Measurements from ENCODE around the gene DNAJB11. TPM values are rescaled to one million over a fixed set of nuclear protein-coding genes. Genes with fewer than 3 reads are reported as not detected.
"Not testable (repeated sequence)": the region's sequence is repeated elsewhere in the genome, so short reads cannot be mapped to it uniquely, and the experiment has no call there.

DNAJB11 gene
- total and polyA plus RNA-seq, 10 donors, result 27.5 to 98.2 (median 42.2) TPM

GRCh38 chr3:186567072-186567921, 3.2 kb upstream of the DNAJB11 start, which contains the start of gene TBCCD1:
Gene TBCCD1 (minus strand): TSS chr3:186567339. CDS start chr3:186564329, 3,010 bp downstream.
- H3K4me3 ChIP-seq, result peak within 1 kb of the TSS; percentile 58 to 92 (median 72)
- peaks cover 0 to 22% (median under 1%) of the 10 kb centered on the region in 6 donors for H3K36me3 ChIP-seq
- peak; percentile 99 for DNase-seq
- peak within 1 kb of the TSS; percentile 57 to 94 (median 91) for H3K27ac ChIP-seq
- TF ChIP-seq POLR2AphosphoS5 (IDR thresholded peaks at IDR 0.05) (peak; percentile 95 to 97 (median 96)), POLR2A (IDR thresholded peaks at IDR 0.05) (peak; percentile 16 to 94 (median 36)), CTCF (IDR thresholded peaks at IDR 0.05 in 8 of 11, conservative IDR thresholded peaks at IDR 0.05 in 3 of 11) (peak in 1 of 11 experiments; percentile 17)
- intact Hi-C loops (cut with DNase I; ENCODE audit: low total_unique reads), result no loop called here
- peaks cover 29 to 88% (median 64%) of the 10 kb centered on the region in 6 donors for H3K4me1 ChIP-seq
- 0 to 1% (median 0%) methylated on average over 16 to 66 of the region's 66 CpGs for WGBS, 5 donors
- no peaks in the 10 kb centered on the region for H3K27me3 ChIP-seq (replicated peaks in 1 of 7)
- no peaks in the 10 kb centered on the region for H3K9me3 ChIP-seq

- H3K27me3 ChIP-seq (replicated peaks in 1 of 7); H3K9me3 ChIP-seq; intact Hi-C loops (cut with DNase I; ENCODE audit: low total_unique reads): not testable (repeated sequence)
- peak; percentile 74 for DNase-seq
- H3K36me3 ChIP-seq, result peaks cover 0 to 25% (median 17%) of the 10 kb centered on the region in 6 donors
- peaks cover 24 to 88% (median 58%) of the 10 kb centered on the region in 6 donors for H3K4me1 ChIP-seq
- 86 to 96% (median 92%) methylated on average over 11 of the region's 11 CpGs for WGBS, 5 donors
- H3K27ac ChIP-seq, result peak overlapping the region in 5 of 8 donors; percentile 90 to 97 (median 94)
- peak overlapping the region in 7 of 8 donors; percentile 68 to 92 (median 82) for H3K4me3 ChIP-seq
Measured at GRCh38 chr3:186569361-186569760, 1.2 kb upstream of the DNAJB11 start.

- WGBS, 5 donors, result 5 to 13% (median 7%) methylated on average over 7 of the region's 7 CpGs
- Histone ChIP-seq H3K27ac (peak overlapping the region; percentile 54 to 97 (median 93)), H3K9me3 (no peaks in the 10 kb centered on the region), H3K36me3 (peaks cover 0 to 28% (median 19%) of the 10 kb centered on the region in 6 donors), H3K4me1 (peaks cover 27 to 88% (median 59%) of the 10 kb centered on the region in 6 donors), H3K4me3 (peak overlapping the region; percentile 39 to 92 (median 80)), H3K27me3 (replicated peaks in 1 of 7) (no peaks in the 10 kb centered on the region)
- intact Hi-C loops (cut with DNase I; ENCODE audit: low total_unique reads), result loop anchor here (10.0 kb wide), 1 partner anchor 215 kb away; the partner anchor contains the start of gene EIF4A2
- no peak for TF ChIP-seq CTCF (IDR thresholded peaks at IDR 0.05 in 8 of 11, conservative IDR thresholded peaks at IDR 0.05 in 3 of 11)
- no peak for TF ChIP-seq POLR2A (IDR thresholded peaks at IDR 0.05)
- no peak for TF ChIP-seq POLR2AphosphoS5 (IDR thresholded peaks at IDR 0.05)
- no peak for DNase-seq
Measured at GRCh38 chr3:186569779-186570095, 783 bp upstream of the DNAJB11 start.

GRCh38 chr3:186570941-186571643, 572 bp downstream of the DNAJB11 start:
- peak; percentile 74 for DNase-seq
- H3K4me1 ChIP-seq, result peaks cover 27 to 84% (median 50%) of the 10 kb centered on the region in 6 donors
- peak overlapping the region; percentile 87 to 97 (median 93) for H3K27ac ChIP-seq
- intact Hi-C loops (cut with DNase I; ENCODE audit: low total_unique reads), result loop anchor here (10.0 kb wide), 1 partner anchor 214 kb away; the partner anchor contains the start of gene EIF4A2
- no peaks in the 10 kb centered on the region for H3K27me3 ChIP-seq (replicated peaks in 1 of 7)
- WGBS, 5 donors, result 6 to 9% (median 8%) methylated on average over 20 to 21 of the region's 21 CpGs
- peak overlapping the region; percentile 68 to 92 (median 80) for H3K4me3 ChIP-seq
- no peaks in the 10 kb centered on the region for H3K9me3 ChIP-seq
- TF ChIP-seq POLR2A (IDR thresholded peaks at IDR 0.05), result no peak
- TF ChIP-seq POLR2AphosphoS5 (IDR thresholded peaks at IDR 0.05), result no peak
- no peak for TF ChIP-seq CTCF (IDR thresholded peaks at IDR 0.05 in 8 of 11, conservative IDR thresholded peaks at IDR 0.05 in 3 of 11)
- peaks cover 0 to 42% (median 28%) of the 10 kb centered on the region in 6 donors for H3K36me3 ChIP-seq

Measured in spleen (tissue), 11 donors.